ENCODE results near the gene CTU1. TPM values are rescaled to one million over a fixed set of nuclear protein-coding genes. Genes with fewer than 3 reads are reported as not detected.

Gene CTU1
- total RNA-seq, 1 donor, result 5.2 TPM

GRCh38 chr19:51139299-51140014, 31.2 kb upstream of the CTU1 start:
- no peak for TF ChIP-seq CTCF (IDR thresholded peaks at IDR 0.05; ENCODE audit: insufficient read depth, low read depth, low read length)
- no peak for DNase-seq (ENCODE audit: low read depth)
- no peak overlapping the region for H3K4me3 ChIP-seq (ENCODE audit: low read depth, low read length)

- DNase-seq (ENCODE audit: low read depth), result peak; percentile 71
- no peak for TF ChIP-seq CTCF (IDR thresholded peaks at IDR 0.05; ENCODE audit: insufficient read depth, low read depth, low read length)
Observed at GRCh38 chr19:51138549-51138979, 30.4 kb upstream of the CTU1 start.

GRCh38 chr19:51137792-51138425, 29.7 kb upstream of the CTU1 start:
- no peak for DNase-seq (ENCODE audit: low read depth)
- no peak for TF ChIP-seq CTCF (IDR thresholded peaks at IDR 0.05; ENCODE audit: insufficient read depth, low read depth, low read length)
- H3K4me3 ChIP-seq (ENCODE audit: low read depth, low read length), result no peak overlapping the region

More at GRCh38 chr19:51138549-51138979, 30.4 kb upstream of the CTU1 start:
- no peak overlapping the region for H3K4me3 ChIP-seq (ENCODE audit: low read depth, low read length)

GRCh38 chr19:51136851-51137551, 28.8 kb upstream of the CTU1 start:
- H3K4me3 ChIP-seq (ENCODE audit: low read depth, low read length), result no peak overlapping the region
- no peak for TF ChIP-seq CTCF (IDR thresholded peaks at IDR 0.05; ENCODE audit: insufficient read depth, low read depth, low read length)
- no peak for DNase-seq (ENCODE audit: low read depth)

- no peak for TF ChIP-seq CTCF (IDR thresholded peaks at IDR 0.05; ENCODE audit: insufficient read depth, low read depth, low read length)
- H3K4me3 ChIP-seq (ENCODE audit: low read depth, low read length), result no peak overlapping the region
Observed at GRCh38 chr19:51135986-51136762, 28.0 kb upstream of the CTU1 start.

GRCh38 chr19:51135004-51135403, 26.8 kb upstream of the CTU1 start:
- no peak overlapping the region for H3K4me3 ChIP-seq (ENCODE audit: low read depth, low read length)
- DNase-seq (ENCODE audit: low read depth), result no peak
- TF ChIP-seq CTCF (IDR thresholded peaks at IDR 0.05; ENCODE audit: insufficient read depth, low read depth, low read length), result no peak

More at GRCh38 chr19:51135986-51136762, 28.0 kb upstream of the CTU1 start:
- DNase-seq (ENCODE audit: low read depth), result no peak

All from fibroblast of villous mesenchyme (primary cell).